Measurements from ENCODE around the gene SMC1B.
"Not testable (repeated sequence)": the region's sequence is repeated elsewhere in the genome, so short reads cannot be mapped to it uniquely, and the experiment has no call there.

Gene SMC1B

GRCh38 chr22:45298934-45299505 lies 114.4 kb downstream of the SMC1B start:
- DNase-seq (ENCODE audit: low spot score) = no peak

GRCh38 chr22:45296628-45297297 lies 116.6 kb downstream of the SMC1B start:
- no peak for DNase-seq (ENCODE audit: low spot score)

- no peak for DNase-seq (ENCODE audit: low spot score)
Measured at GRCh38 chr22:45295492-45295891, 117.9 kb downstream of the SMC1B start.

GRCh38 chr22:45295004-45295403 lies 118.4 kb downstream of the SMC1B start:
- not testable (repeated sequence) for DNase-seq (ENCODE audit: low spot score)

Data from AG20443 (cell line).